Right lobe of liver (tissue), 6 donors: ENCODE measurements around the gene UNC93B1. TPM values are rescaled to one million over a fixed set of nuclear protein-coding genes. Genes with fewer than 3 reads are reported as not detected.

Experiments used
- ATAC-seq, 4 donors: fragments of 200-7000 bp; cut with Tn5 transposase; one replicate each; pipeline ENCODE4 v1.9.1; 2020; ENCODE audit warnings: mild to moderate bottlenecking in 4 of 4, moderate library complexity in 4 of 4
- DNase-seq, 3 donors: peaks; one replicate each; pipeline ENCODE4 v3.0.0-alpha.2; 2020
- H3K27ac ChIP-seq, 3 donors: fragments of 200-600 bp; one replicate each; pipeline ENCODE4 v1.8.0; 2022
- H3K27me3 ChIP-seq, 2 donors: fragments of 200-600 bp; one replicate each; pipeline ENCODE4 v1.8.0; 2022
- H3K36me3 ChIP-seq, 4 donors: fragments of 200-600 bp; sonication (generic) in 1 of 4; one replicate each; pipeline versions ENCODE4 v1.5.1 to v1.8.0; 2017 to 2022; ENCODE audit warnings: control low read depth in 1 of 4
- H3K4me1 ChIP-seq, 4 donors: fragments of 200-600 bp; sonication (generic) in 1 of 4; one replicate each; pipeline versions ENCODE4 v1.5.1 to v1.8.0; 2017 to 2022; ENCODE audit warnings: control low read depth in 1 of 4
- H3K4me3 ChIP-seq, 3 donors: fragments of 200-600 bp; one replicate each; pipeline ENCODE4 v1.8.0; 2022
- H3K9me3 ChIP-seq, 4 donors: fragments of 200-600 bp; sonication (generic) in 1 of 4; one replicate each; pipeline versions ENCODE4 v1.5.1 to v1.8.0; 2017 to 2022; ENCODE audit warnings: control low read depth in 1 of 4
- POLR2A ChIP-seq: fragments of 450-650 bp; IDR thresholded peaks from one replicate; pipeline ENCODE4 v1.6.1; 2017; ENCODE audit warnings: antibody characterized with exemption, mild to moderate bottlenecking
- WGBS: methylation state at CpG from one replicate; pipeline ENCODE4 v1.1.6; 2018; ENCODE audit warnings: low coverage, low lambda C conversion rate; ENCODE audit not compliant: insufficient coverage; ENCODE audit errors: missing lambda C conversion rate; 5-methylcytosine and 5-hydroxymethylcytosine counted together
- intact Hi-C, 2 donors: fragments of 100-400 bp; cut with DNase I; formaldehyde crosslinking; loops; one replicate each; pipeline versions ENCODE4 v1.11.2 to v1.14.1; 2022
- total RNA-seq, 6 experiments: library from RNA; depleted of rRNA in 2 of 6; stranded (reverse); fragments of >200 nt in 2 of 6; fragmentation: NEBNext Ultra II Directional in 3 of 6; extraction: Animal tissue kit (Norgen Biotek cat#: 25700) in 3 of 6; gene quantifications; one replicate each; pipeline versions ENCODE4 v1.1.0 to v1.2.4, GENCODE V29; 2016 to 2023
- TF ChIP-seq, protein P1 (sequence below), 4 donors: fragments of 200-600 bp in 3 of 4; fragments of 450-650 bp in 1 of 4; IDR thresholded peaks; one replicate each; pipeline versions ENCODE4 v1.5.1 to v1.8.0; 2016 to 2022; ENCODE audit warnings: antibody characterized with exemption in 4 of 4, mild to moderate bottlenecking in 2 of 4
- donor health status: DM: no; HTN: yes; CAD: no.
- donor health status: DM: no; HTN: no; CAD: no.
- donor health status: DM: no; HTN: no; CAD: no.
- donor health status: DM: no; HTN: yes; CAD: no.
- donor health status: DM: no; HTN: yes; CAD: no.

UNC93B1 gene
- total RNA-seq, 6 experiments from 2014 or later = 13.3 to 21.4 (median 17.9) TPM

DNA sequence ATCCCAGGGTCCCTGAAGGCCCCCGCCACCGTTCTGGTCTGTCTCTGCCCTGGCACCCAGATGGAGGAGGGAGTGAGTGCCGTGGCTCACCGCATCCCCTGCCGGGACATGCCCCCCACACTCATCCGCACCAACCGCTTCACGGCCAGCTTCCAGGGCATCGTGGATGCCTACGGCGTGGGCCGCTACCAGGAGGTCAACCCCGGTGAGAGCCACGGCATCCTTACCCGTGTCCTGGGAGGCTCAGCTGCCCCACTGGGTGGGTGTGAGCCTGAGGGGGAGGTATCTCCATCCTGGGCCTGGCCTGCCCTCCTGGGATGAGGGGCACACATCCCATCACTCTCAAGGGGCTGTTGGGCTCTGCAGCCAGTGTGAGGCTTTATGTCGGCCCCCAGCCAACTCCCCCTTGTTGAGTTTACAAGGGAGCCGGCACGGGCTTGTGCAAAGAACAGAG lies 41.0 kb upstream of the UNC93B1 start:
- peaks cover 0 to 4% (median 0%) of the 10 kb centered on the region in 4 donors for H3K4me1 ChIP-seq
- H3K4me3 ChIP-seq = no peak overlapping the region
- no peak for TF ChIP-seq POLR2A
- TF ChIP-seq, protein P1, sequence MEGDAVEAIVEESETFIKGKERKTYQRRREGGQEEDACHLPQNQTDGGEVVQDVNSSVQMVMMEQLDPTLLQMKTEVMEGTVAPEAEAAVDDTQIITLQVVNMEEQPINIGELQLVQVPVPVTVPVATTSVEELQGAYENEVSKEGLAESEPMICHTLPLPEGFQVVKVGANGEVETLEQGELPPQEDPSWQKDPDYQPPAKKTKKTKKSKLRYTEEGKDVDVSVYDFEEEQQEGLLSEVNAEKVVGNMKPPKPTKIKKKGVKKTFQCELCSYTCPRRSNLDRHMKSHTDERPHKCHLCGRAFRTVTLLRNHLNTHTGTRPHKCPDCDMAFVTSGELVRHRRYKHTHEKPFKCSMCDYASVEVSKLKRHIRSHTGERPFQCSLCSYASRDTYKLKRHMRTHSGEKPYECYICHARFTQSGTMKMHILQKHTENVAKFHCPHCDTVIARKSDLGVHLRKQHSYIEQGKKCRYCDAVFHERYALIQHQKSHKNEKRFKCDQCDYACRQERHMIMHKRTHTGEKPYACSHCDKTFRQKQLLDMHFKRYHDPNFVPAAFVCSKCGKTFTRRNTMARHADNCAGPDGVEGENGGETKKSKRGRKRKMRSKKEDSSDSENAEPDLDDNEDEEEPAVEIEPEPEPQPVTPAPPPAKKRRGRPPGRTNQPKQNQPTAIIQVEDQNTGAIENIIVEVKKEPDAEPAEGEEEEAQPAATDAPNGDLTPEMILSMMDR (IDR thresholded peaks at IDR 0.05) = no peak
- intact Hi-C loops = no loop called here
- no peaks in the 10 kb centered on the region for H3K9me3 ChIP-seq
- no peak for DNase-seq
- ATAC-seq = no peak
- no CpG with 5 or more reads among the region's 18 CpGs for WGBS
- no peaks in the 10 kb centered on the region for H3K27me3 ChIP-seq
- H3K36me3 ChIP-seq = peaks cover 0 to 5% (median 2%) of the 10 kb centered on the region in 4 donors
- no peak overlapping the region for H3K27ac ChIP-seq

DNA sequence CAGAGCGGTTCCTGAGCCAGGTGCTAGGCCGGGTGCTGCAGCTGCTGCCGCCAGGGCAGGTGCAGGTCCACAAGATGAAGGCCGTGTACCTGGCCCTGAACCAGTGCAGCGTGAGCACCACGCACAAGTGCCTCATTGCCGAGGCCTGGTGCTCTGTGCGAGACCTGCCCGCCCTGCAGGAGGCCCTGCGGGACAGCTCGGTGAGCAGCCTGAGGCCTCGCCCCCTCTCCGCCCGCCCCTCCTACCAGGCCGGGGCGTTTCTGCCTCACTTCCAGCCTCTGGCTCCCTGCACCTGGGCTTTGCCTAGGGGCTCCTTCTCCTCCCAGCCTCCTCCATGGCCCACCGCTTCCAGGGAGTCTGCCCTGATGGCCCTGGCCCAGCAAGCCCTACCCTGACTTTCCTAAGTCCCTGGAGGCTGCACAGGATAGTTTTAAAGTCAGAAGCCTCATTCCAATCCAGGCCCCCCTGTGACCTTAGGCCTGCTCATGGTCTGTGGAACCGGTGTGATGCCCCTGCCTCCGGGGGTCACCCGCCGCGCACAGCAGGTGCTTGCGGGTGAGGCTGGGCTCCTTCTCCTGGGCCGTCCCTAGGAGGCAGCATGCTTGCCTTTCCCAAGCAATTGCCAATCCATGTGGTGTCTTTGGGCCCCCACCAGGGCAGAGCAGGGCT lies 40.4 kb upstream of the UNC93B1 start:
- Histone ChIP-seq H3K27ac (no peak overlapping the region), H3K4me3 (no peak overlapping the region), H3K9me3 (no peaks in the 10 kb centered on the region), H3K4me1 (peaks cover 0 to 11% (median 0%) of the 10 kb centered on the region in 4 donors), H3K36me3 (peaks cover 0 to 2% (median 0%) of the 10 kb centered on the region in 4 donors), H3K27me3 (no peaks in the 10 kb centered on the region)
- no peak for TF ChIP-seq POLR2A
- TF ChIP-seq, protein P1 (IDR thresholded peaks at IDR 0.05) = no peak
- intact Hi-C loops = no loop called here
- no CpG with 5 or more reads among the region's 24 CpGs for WGBS
- DNase-seq (no peak), ATAC-seq (no peak)

DNA sequence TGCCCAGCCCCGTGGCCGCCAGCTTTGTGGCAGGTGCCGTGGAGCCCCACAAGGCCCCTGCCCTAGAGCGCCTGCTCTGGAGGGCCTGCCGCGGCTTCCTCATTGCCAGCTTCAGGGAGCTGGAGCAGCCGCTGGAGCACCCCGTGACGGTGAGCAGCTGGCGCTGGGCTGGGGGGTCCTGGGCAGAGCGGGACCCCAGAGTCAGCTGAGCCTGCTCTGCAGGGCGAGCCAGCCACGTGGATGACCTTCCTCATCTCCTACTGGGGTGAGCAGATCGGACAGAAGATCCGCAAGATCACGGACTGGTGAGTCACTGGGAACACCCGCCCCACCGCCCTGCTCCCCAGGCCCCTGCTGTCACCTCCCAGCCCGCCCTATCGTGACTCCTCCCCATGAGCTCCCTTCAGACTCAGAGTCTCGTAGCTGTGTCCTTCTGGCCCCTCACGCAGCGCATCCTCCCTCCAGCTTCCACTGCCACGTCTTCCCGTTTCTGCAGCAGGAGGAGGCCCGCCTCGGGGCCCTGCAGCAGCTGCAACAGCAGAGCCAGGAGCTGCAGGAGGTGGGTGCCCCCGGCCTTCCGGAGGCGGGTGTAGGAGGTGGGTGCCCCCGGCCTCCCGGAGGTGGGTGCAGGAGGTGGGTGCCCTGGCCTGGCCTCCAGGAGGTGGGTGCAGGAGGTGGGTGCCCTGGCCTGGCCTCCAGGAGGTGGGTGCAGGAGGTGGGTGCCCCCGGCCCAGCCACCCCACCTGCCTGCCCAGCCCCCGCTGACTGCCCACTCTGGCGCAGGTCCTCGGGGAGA lies 39.6 kb upstream of the UNC93B1 start:
- Histone ChIP-seq H3K27me3 (no peaks in the 10 kb centered on the region), H3K36me3 (peaks cover 0 to under 1% (median 0%) of the 10 kb centered on the region in 4 donors), H3K9me3 (no peaks in the 10 kb centered on the region), H3K4me3 (no peak overlapping the region), H3K27ac (no peak overlapping the region), H3K4me1 (peaks cover 0 to 16% (median under 1%) of the 10 kb centered on the region in 4 donors)
- WGBS = 80% methylated on average over 1 of the region's 36 CpGs
- TF ChIP-seq, protein P1 (IDR thresholded peaks at IDR 0.05) = no peak
- no peak for TF ChIP-seq POLR2A
- intact Hi-C loops = no loop called here
- ATAC-seq = no peak
- peak in 1 of 3 donors; percentile 25 for DNase-seq

DNA sequence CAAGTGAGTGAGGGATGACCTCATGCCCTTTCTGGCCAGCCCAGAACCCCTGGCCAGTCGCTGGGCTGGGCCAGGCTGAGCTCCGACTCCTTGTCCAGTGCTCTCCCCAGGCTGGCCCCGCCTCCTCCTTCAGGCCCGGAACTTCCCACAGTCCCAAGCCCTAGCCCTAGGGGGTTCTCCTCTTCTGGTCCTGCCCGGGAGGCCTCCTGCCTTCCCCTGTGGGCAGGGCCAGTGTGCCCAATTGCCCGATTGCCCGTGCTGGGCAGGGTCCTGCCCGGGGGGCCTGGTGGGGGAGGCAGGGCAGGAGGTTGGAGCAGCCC lies 39.1 kb upstream of the UNC93B1 start:
- no peaks in the 10 kb centered on the region for H3K9me3 ChIP-seq
- H3K36me3 ChIP-seq = no peaks in the 10 kb centered on the region
- no peaks in the 10 kb centered on the region for H3K27me3 ChIP-seq
- H3K4me1 ChIP-seq = peaks cover 0 to 21% (median 3%) of the 10 kb centered on the region in 4 donors
- no peak overlapping the region for H3K27ac ChIP-seq
- 60% methylated on average over 1 of the region's 8 CpGs for WGBS
- no peak for TF ChIP-seq POLR2A
- TF ChIP-seq, protein P1 (IDR thresholded peaks at IDR 0.05) = no peak
- intact Hi-C loops = no loop called here
- DNase-seq (no peak), ATAC-seq (no peak)
- no peak overlapping the region for H3K4me3 ChIP-seq
